GM18517 (cell line): ENCODE data around the gene CYP2C8.
"Not testable (repeated sequence)": the region's sequence is repeated elsewhere in the genome, so short reads cannot be mapped to it uniquely, and the experiment has no call there.

Experiments
- ATAC-seq: cut with Tn5 transposase; IDR thresholded peaks from one replicate; pipeline ENCODE4 v1.9.1; 2021; ENCODE audit warnings: mild to moderate bottlenecking, moderate library complexity; ENCODE audit not compliant: unreplicated experiment

The CYP2C8 gene

DNA sequence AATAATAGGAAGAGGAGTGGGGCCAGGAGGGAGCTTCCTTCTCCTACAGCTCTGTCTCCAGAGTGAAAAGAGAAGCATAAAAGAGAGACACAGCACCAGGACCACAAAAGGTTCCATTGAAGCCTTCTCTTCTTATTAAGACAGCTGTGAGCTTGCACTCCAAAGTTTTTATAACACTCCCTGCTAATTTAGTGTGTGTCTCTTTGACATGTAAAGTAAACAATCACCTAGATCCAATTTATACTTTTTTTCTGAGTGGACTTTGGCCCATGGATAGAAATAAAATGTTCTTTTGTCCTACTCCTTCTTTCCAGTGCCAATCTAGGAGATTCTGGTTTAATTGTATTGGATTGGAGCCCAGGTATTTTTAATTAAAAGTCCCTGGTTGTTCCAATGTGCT is at the start of gene CYP2C8:
CYP2C8 (minus strand) TSS at position 212 of the 400 bp plus-strand sequence; CDS start at position 117, 95 bp downstream.
- no peak for ATAC-seq

GRCh38 chr10:95116869-95117269 is 47.6 kb upstream of the CYP2C8 start:
- no peak for ATAC-seq

DNA sequence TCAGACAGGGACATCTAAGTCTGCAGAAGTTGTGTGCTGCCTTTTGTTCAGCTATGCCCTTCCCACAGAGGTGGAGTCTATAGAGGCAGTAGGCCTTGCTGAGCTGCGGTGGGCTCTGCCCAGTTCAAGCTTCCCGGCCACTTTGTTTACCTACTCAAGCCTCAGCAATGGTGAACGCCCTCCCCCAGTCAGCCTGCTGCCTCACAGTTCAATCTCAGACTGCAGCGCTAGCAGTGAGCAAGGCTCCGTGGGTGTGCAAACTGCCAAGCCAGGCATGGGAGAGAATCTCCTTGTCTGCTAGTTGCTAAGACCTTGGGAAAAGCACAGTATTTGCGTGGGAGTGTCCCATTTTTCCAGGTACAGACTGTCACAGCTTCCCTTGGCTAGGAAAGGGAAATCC is 41.5 kb upstream of the CYP2C8 start:
- not testable (repeated sequence) for ATAC-seq

DNA sequence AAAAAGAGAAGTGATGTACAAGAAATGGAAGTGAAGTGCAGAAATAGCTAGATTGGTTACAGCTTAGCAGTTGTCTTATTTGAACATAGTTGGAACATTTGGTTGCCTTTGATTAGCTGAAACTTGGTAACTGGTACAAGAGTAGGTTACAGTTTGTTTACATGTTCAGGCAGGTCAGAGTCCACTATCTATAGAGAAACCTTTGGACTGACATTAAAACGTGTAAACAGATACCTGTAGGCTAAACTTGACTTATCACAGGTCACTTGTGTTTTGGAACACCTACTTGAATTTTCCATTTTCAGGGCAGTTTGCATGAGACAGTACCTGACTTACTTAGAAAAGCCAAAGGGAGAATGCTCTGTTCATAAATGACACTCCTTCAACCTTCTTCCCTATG is 28.5 kb upstream of the CYP2C8 start:
- ATAC-seq: no peak

DNA sequence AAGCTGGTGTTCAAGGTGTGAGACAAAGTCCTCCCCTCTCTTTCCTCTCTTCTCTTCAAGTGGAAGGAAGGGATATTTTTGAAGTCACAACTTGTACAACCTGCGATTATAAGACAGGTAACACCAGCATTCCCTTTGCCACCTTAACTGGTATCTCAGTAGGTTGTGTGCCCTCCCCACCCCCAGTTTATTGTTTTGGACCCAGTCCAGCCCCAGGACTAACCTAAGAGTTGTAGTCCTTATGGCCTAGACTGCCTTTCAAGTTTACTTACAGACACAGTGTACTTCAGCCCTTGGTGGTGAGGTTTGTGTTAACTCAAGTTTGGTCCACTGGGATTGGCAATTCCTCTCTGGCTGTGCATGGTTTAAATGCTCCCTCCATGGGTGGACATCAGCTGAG is 26.8 kb upstream of the CYP2C8 start:
- no peak for ATAC-seq

GRCh38 chr10:95079626-95080025 is 10.3 kb upstream of the CYP2C8 start:
- not testable (repeated sequence) for ATAC-seq

- ATAC-seq: no peak
Measured at GRCh38 chr10:95077556-95077955, 8.3 kb upstream of the CYP2C8 start.

- no peak for ATAC-seq
Measured at GRCh38 chr10:95071107-95071660, 1.9 kb upstream of the CYP2C8 start.

DNA sequence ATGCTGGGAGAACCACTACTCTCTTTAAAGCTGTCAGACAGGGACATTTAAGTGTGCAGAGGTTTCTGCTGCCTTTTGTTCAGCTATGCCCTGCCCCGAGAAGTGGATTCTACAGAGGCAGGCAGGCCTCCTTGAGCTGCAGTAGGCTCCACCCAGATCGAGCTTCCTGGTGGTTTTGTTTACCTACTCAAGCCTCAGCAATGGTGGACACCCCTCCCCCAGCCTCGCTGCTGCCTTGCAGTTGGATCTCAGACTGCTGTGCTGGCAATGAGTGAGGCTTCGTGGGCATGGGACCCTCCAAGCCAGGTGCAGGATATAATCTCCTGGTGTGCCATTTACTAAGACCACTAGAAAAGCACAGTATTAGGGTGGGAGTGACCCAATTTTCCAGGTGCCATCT is 5.2 kb downstream of the CYP2C8 start:
- ATAC-seq: not testable (repeated sequence)

- ATAC-seq: no peak
Measured at GRCh38 chr10:95056744-95057363, 12.4 kb downstream of the CYP2C8 start.

DNA sequence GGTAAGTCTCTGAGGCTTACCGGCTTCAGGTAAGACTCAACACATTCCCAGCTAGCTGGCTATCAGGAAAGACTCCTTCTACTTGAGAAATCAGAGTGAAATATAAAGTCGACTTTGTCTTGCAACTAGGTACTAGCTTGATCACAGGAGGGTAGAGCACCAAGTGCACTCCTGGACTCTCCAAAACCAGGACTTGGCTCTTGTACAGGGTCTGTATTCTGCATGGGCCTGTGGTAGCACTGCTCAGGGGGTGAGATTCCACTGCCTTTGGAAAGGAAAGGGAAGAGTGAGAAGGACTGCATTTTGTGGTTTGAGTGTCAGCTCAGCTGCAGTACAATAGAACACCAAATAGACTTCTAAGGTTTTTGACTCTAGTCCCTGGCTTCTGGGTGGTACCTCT is 19.4 kb downstream of the CYP2C8 start:
- no peak for ATAC-seq

- ATAC-seq: no peak
Measured at GRCh38 chr10:95048206-95048605, 21.1 kb downstream of the CYP2C8 start.

DNA sequence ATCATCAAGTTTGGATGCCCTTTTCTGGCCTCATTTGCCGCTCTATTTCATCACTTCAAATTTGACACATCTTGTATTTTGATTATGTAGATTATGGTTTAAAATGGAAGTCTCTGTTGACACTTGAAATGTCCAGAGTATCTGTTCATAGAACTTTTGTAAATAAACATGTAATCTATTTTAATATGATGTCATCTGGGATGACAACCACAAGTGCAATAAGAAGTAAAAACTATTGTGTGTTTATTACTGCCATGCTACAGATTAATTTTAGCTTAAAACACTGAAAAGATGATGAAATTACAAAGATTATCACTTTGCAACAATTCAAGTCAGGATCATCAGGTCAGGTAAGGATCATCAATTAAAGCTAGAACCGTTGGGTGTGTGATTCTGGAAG is 30.0 kb downstream of the CYP2C8 start:
- ATAC-seq: no peak

- ATAC-seq: no peak
Measured at GRCh38 chr10:95035332-95036295, 33.7 kb downstream of the CYP2C8 start.

DNA sequence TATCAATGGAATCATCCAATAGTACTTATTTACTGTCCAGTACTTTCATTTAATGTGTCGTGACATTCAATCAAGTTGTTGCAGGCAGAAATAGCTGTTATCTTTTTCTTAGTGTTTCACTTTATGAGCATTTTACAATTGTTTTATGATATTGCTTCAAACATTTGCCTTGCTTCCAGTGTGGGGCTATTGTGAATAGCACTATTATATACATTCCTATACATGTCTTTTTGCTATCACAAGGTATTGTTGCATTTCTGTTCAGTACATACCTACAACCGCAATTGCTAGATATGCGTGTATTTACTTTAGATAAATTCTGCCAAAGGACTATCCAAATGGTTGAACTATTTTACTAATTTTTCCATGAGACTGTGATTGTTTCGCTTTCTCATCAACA is 34.9 kb downstream of the CYP2C8 start:
- no peak for ATAC-seq

GRCh38 chr10:95031656-95032055 is 37.6 kb downstream of the CYP2C8 start:
- ATAC-seq: no peak

DNA sequence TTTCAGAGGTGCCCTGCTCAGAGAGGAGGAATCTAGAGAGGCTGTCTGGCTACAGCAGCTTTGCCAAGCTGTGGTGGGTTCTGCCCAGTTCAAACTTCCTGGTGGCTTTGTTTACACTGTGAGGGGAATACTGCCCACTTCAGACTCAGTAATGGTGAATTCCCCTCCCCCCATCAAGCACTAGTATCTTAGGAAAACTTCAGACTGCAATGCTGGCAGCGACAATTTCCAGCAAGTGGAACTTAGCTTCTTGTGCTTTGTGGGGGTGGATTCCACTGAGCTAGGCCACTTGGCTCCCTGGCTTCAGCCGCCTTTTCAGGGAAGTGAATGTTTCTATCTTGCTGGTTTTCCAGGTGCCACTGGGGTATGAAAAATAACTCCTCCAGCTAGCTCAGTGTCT is 42.8 kb downstream of the CYP2C8 start:
- no peak for ATAC-seq

DNA sequence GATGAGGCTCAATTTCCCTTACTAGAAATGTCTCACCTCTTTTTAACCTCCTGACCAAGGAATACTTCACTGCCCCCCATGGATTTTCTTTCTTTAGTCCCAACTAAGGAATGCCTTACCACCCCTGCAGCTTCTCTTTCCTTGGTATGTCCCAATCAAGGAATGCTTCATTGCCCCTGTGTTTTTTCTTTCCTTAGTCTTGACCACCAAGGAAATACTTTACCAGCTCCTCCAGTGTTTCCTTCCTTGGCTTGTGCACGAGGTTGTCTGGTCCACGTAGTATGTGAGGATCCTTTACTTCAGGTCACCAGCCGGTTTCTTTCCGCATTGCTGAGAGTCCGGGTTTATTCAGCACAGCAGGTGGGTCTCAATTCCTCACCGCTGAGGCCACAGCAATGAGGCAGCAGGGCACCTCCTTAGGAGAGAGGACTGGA is 71.5 kb downstream of the CYP2C8 start:
- no peak for ATAC-seq

DNA sequence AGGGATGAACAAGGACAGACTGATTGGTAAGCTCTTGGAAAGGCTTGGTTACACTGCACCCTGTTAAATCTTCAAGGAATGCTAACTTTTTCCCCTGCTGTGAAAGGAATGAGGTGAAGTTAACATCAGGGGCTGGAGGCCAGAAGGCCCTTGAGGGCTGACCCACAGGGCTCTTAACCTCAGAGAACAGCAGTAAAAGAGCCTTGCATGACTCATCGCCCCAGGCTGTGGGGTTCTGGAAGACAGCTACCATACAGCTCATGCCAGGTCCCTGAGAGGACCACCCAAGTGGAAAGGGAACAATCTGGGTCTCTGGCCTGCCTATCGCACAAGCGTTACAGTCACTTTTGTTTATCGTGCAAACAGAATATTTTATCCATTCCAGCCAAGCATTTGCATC is 76.5 kb downstream of the CYP2C8 start:
- ATAC-seq: no peak

DNA sequence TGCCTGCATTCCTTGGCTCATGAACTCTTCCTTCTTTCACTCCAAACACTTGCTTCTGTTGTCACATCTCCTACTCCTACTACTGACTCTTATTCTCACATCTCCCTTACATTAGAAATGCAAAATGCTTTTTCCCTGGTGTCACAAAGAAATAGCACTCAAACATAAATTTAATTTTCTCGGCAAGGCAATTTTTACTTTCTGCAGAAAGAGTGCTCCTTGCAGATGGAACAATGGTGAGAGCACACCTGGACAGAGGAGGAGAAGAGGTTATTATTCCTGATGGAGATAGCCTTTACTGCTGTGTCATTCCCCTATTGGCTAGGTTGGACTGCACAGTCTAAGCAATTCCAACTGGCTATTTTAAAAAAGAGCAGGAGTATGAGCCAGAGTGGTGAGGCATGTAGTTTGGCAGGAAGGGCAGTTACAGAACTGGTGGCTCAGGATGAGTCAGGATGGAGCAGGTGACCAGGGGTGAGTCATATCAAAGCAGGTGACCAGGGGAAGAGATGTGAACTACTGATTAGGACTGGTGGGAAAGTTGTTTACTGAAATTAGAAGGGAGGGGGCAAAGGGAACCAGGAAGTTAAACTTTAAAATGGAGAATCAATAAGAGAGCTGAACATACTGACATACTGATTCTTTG is 77.9 kb downstream of the CYP2C8 start:
- no peak for ATAC-seq

- no peak for ATAC-seq
Measured at GRCh38 chr10:94989192-94989591, 80.1 kb downstream of the CYP2C8 start.
